ENCODE measurements around the gene CHTOP.
A peak's percentile ranks its signal among the peaks of the same experiment; 100 is the strongest.

Gene CHTOP

DNA sequence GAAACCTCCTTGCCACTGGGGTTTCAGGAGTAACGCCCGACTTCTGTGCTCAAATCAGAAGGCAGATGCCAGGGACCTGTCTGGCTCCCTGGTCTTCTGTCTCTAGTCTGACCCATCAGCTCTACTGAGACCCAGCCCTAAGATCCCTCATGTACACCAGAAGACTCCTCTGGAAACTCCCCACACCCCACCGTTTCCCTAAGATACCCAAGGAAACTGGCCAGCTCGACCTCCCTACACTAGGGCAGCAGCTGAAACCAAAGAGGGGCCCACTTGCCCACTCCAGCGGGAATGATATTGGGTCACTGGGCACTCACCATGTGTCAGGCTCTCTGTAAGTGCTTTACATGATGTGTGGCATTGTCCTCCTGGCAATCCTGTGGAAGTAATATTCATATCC is 20.5 kb upstream of the CHTOP start:
- DNase-seq (ENCODE audit: low spot score), result no peak

DNA sequence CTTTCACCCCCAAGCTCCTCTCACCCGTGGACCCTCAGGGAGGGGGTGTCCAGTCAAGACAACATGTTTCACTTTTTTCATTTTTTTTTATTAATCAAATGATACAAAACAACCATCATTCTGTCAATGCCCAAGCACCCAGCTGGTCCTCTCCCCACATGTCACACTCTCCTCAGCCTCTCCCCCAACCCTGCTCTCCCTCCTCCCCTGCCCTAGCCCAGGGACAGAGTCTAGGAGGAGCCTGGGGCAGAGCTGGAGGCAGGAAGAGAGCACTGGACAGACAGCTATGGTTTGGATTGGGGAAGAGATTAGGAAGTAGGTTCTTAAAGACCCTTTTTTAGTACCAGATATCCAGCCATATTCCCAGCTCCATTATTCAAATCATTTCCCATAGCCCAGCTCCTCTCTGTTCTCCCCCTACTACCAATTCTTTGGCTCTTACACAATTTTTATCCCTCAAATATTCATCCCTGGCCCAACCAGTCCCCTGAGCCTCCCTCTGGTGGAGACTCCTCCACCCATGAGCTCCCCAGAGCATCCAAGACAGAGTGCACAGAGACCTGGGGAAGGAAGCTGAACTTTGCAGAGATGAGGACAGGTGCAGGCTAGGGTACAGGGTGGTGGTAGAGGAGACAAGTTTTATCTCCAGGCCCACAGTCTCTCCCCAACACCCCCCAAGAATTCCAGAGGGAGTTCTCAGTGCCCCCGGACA is 19.5 kb upstream of the CHTOP start:
- DNase-seq (ENCODE audit: low spot score), result no peak

DNA sequence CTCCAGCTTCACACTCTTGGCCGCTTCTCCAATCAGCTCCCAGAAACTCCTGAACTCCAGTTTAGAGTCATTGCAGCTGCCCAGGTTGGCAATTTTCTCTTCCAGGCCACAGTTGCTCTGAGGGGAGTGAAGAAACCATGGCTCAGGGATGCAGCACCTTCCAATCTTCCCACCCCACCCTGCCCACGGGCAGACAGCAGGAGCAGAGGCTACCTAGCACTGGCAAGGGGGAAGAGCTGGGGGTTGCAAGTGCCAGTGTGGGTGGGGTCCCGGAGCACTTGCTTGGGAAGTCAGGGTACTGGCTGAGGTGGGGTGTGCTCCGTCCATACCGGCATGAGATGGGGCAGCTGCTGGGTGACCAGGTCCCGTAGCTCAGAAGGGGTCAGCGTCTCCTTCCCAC is 19.0 kb upstream of the CHTOP start:
- DNase-seq (ENCODE audit: low spot score), result no peak

DNA sequence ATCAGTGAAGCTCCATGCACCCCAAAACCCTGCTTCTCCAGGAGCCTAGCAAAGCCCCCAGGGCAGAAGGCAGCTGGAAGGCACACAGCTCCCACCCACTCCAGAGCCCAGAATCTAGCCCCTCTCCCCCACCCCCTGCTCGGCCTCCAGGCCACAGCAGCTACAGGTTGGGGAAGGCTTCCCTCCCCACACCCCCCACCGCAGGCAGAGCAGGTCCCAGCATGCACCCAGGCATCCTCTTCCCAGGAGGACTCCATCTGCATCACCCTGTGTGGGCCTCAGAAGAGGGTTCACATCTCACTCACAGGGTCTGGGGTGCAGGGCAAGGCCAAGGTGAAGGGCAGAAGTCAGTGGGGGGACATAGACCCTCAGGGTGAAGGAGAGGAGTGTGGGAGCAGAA is 18.5 kb upstream of the CHTOP start:
- no peak for DNase-seq (ENCODE audit: low spot score)

DNA sequence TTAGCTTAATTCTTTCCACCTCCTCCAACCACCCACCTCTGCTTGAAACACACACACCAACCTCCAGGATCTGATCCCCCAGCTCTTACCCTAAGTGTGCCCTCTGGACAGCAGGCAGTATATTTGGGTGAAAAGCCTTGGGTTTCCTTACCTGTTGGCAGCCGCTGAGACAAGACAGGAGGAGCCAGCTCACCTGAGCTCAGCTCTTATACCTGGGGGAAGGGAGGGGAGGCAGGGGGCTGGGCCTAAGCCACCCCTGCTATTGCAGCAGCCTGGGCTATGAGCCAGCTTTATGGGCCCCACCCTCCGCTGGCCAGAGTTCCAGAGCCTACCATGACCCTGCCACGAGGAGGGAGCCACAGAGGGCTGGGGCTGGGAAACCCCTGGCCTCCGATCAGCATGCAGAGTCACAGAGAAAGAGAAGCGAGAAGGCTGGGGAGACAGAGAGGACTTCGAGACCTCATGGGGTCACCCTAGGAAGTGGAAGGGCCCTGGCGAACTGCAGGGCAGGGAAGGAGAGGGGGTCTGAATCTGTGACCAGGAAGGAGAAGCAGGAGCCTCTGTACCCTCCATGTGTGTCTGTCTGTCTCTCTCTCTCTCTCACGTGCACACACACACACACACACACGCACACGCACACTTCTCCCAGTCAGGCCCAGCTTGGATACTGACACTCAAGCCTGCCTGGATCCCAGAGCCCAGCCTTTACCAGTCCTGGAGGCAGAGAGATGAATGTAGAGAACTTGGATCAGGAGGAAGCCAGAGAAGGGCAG is 17.5 kb upstream of the CHTOP start, which contains the start of gene S100A14:
TSS of gene S100A14 (minus strand) at position 182 of the 773 bp plus-strand sequence. CDS start 467 bp downstream, outside the sequence.
- no peak for DNase-seq (ENCODE audit: low spot score)

DNA sequence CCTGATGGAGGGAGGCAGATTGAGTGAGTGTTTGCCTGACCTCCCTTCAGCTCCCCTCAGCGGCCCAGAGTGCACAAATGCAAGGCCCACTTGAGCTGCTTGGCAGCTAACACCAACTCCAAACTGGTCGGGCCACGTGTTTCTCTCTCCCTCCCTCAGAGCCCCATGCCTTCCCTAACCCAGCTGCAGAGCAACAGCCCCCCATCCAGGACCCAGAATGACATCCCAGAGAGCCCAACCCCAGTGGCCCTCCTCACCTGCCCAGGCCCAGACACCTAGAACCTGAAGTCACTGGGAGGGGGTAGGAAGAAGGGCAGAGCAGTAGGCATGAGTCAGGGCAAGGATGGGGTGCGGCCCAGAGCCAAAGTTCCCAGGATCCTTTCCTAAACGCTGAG is 17.0 kb upstream of the CHTOP start:
- DNase-seq (ENCODE audit: low spot score), result no peak

DNA sequence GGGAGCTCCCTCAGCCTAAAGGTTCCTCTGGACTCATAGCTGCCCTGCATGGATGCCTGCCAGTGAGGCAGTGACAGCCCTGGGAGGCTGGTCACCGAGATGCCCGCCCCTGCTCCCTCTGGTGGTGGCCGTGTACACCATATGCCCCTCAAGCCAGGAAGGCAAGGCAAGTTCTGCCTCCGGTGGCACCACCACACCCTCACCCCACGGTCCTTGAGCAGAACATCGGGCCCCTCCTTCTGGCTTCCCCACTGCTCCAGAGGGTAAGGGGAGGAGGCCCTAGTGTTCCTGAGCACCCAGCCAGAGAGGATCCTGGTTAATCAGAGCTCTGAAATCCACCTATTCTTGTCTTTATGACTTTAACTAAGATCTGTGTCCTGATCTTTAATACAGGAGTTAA is 16.2 kb upstream of the CHTOP start:
- DNase-seq (ENCODE audit: low spot score), result no peak

DNA sequence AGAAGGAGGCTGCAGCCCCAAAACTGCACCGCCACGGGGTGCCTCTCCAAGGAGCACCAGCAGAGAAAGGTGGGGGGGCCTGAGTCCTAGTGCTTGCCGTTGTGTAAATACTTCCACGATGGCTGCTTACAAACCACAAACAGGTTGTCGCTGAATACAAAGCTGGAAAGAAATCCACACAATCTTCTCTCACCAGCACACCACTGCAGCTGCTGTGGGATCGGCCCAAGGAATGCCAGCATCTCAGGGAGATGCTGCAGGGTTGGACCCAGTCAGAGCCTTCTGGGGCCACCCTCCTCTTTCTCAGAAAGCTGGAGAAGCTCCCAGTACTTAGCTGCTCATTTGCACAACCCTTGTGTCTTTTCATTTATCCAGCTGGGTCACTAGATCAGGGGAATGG is 14.7 kb upstream of the CHTOP start:
- DNase-seq (ENCODE audit: low spot score), result no peak

DNA sequence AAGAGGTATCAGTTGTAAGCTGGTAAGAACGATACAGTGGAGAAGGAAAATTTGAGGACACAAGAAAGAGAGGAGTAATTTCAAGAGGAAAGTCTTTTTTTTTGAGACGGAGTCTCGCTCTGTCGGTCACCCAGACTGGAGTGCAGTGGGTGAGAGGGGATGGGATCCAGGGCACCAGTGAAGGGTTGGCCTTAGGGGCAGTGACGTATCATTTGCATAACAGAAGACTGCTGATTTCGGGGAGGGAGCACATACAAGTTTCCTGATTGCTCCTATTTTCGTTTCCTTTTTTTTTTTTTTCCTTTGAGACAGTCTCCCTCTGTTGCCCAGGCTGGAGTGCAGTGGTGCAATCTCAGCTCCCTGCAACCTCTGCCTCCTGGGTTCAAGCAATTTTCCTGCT is 10.8 kb upstream of the CHTOP start:
- no peak for DNase-seq (ENCODE audit: low spot score)

DNA sequence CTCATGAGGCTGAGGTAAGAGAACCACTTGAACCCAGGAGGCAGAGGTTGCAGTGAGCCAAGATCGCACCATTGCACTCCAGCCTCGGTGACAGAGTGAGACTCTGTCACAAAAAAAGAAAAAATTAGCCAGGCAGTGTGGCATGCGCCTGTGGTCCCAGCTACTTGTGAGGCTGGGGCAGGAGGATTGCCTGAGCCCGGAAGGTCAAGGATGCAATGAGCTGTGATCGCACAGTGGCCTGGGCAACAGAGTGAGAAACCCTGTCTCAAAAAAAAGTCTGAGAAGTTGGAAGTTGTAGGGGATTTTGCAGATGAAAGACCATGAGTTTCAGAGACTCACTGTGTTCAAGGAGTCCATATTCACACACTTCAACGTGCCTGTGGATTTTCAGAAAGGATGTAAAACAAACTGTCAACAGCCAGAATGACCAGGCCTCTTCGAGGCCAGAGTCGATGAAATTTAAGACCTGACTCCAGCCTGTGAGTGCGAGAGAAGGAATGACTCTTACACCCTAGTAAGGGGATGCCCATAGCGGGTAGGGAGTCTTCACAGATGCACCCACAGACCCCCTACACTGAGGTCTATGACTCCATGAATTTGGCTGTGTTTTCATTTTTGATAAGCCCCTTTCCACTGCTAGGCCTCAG is 8.8 kb upstream of the CHTOP start:
- no peak for DNase-seq (ENCODE audit: low spot score)

DNA sequence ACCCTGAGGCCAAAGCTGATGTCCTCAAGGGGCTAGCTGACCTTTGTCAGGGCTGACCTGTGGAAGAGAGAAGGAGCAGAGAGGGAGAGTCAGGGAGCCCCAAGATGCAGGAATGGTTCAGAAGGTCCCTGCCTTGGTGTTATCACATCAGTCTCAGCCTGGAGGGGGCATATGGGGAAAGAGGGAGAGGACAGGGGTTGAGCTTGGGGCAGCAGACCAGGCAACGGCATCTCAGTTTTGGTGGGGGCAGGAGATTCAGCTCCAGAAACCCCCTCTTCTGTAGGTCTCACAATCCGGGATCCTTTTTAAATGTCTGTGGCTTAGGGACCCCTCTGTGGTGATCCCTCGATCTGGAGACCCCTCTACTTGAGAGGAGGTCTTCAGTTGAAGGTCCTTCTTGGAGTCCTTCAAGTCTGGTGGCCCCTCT is 7.4 kb upstream of the CHTOP start:
- no peak for DNase-seq (ENCODE audit: low spot score)

DNA sequence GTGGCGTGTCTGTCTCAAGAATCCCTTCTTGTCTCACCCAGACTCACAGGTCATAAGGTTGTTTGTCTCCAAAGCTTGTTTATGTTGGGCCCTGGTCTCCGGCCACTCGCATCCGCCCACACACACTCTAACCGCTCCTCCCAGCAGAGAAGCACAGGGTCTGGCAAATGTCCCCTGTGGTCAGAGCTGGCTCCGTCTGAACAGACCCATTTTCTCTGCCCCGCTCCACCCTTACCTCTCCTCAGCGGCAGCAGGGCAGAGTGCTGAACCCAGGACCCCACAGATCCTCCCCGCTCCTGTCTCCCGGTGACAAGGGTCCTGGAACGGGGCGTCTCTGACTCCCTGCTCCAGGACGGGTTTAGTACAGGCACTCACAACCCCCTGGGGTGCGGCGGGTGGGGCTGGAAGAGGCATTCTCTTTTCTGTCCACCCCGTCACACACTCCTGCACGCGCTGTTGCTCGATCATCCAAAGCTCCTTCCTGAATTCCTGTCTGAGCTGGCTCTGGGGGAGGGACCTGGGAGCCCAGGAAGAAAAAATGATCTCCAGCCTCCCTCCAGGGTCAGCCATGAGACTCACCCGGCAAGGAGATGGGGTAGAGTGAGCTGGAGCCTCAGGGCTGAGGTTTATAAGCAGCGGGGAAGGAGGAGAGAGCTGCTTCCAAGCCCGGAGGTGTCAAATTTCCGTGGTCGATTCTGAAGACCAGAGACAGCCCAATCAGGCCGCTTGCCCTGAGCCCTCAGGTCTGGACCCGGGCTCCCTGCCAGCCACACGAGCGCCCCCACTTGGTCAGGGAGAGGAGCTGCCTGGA is 6.8 kb upstream of the CHTOP start, which contains the start of gene S100A13:
TSS of gene S100A13 (minus strand) at position 602 of the 811 bp plus-strand sequence. CDS start 1,033 bp downstream, outside the sequence.
- DNase-seq (ENCODE audit: low spot score), result peak; percentile 90

DNA sequence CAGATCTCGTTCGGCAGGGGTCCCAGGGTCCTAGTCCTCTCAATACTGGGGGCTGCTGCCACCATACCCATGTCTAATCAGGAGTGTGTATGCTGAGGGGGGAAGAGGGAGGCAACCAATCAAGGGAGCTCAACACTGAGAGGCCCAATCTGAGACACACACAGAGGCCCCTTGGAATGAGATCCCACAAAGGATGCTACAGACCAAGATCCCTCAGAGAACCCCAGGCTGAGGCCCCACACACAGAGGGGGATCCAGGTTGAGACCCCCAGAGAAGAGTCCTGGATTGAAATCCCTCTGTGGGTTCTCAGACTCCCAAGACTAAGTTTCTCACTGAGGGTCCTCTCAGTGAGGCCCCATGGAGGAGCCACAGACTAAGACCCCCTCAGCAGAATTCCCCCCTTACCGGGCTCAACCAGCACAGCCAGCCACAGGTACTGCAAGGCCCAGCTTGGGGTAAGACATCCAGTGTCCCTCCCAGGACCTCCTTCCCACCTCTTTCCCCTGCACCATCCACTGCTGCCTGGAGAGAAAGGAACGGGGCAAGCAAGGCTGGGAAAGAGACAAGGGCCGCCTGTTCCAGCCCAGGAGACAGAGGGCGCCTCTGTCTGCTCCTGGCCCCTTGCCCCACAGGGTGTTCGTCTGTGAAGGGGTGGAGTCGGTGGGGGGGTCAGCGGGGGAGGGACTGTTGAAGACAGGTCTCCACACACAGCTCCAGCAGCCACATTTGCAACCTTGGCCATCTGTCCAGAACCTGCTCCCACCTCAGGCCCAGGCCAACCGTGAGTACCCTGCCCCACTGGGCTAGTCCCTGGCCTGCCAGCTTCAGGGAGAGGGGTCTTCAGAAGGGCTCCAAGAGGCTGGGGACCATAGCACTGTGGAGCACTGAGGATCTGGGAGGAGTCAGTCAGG is 5.9 kb upstream of the CHTOP start, which contains the start of gene S100A1:
TSS of gene S100A1 (plus strand) at position 720 of the 912 bp plus-strand sequence. CDS start 2,088 bp downstream, outside the sequence.
- DNase-seq (ENCODE audit: low spot score), result no peak

DNA sequence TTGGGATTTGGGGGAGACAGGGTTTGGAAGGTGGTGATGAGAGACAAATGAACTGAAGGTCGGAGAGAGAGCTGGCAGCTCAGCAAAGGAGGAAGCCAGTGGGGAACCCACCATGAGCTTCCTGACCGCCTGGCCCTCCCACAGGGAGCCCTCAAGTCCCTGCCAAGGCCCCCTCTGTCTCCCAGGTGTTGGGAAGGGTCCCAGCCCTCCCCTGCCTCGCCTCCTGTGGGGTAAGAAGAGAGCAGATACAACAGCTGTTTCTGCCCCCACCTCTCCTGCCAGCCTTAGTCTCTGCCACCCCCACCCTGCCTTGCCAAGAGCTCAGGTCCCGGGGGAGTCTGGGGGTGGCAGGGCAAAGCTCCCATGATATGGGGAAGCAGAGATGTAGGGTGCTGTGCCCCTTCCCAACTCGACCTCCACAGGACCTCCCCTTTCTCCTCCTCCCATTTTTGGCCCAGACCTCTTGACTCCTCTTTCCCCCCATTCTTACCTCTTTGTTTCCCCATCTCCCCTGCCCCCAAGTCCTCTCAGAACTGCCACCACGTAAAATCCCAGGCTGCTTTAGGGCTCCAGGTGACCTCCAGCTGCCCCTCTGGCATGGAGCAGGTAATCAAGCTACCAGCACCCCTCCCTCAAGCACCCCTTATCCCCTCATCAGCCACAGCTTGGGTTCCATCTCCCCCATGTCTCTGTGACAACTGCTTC is 5.1 kb upstream of the CHTOP start:
- no peak for DNase-seq (ENCODE audit: low spot score)

DNA sequence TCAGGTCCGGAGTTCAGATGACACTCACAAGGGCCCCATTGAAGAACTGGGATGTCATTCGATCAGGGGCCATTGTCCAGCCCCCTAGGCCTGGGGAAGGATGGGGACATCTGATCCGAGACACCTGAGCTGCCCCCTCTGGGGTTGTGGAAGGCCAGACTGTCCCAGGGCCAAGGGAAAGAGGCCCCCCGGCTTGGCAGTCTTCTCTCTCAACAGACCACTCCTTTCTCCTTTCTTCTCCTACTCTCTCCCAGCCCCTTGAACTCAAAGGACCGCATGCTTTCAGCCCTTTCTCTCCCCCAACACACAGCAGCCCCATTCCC is 4.6 kb upstream of the CHTOP start:
- no peak for DNase-seq (ENCODE audit: low spot score)

DNA sequence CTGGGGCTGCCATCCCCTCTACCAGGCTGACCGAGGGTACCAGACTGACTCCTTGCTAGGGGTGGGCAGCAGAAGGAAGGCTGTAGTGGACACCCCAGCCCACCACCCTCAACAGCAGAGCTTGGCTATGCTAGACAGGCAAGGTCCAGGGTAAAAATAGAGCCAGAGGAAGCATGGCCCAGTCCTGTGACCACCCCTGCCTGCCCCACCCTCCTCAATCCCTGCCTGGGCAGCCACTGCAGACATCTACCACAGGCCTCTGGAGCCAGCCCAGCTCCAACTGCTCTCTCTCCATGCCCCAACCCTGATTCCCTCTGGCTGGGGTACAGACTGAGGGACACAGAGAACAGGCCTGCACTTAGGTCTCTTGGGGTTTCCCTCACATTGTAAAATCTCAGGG is 3.9 kb upstream of the CHTOP start:
- DNase-seq (ENCODE audit: low spot score), result no peak

DNA sequence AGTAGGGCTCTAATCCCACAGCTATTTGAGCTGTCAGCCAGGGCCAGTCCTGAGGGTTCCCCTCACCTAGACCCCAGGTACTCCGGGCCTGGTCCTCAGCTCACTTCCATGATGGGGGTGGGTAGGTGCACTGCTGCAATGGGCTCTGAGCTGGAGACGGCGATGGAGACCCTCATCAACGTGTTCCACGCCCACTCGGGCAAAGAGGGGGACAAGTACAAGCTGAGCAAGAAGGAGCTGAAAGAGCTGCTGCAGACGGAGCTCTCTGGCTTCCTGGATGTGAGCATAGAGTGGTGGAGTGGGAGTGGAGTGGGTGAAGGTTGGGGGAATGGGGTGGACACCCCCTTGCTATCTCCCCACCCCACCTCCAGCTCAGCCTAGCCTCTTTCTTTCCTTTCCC is 3.5 kb upstream of the CHTOP start:
- no peak for DNase-seq (ENCODE audit: low spot score)

DNA sequence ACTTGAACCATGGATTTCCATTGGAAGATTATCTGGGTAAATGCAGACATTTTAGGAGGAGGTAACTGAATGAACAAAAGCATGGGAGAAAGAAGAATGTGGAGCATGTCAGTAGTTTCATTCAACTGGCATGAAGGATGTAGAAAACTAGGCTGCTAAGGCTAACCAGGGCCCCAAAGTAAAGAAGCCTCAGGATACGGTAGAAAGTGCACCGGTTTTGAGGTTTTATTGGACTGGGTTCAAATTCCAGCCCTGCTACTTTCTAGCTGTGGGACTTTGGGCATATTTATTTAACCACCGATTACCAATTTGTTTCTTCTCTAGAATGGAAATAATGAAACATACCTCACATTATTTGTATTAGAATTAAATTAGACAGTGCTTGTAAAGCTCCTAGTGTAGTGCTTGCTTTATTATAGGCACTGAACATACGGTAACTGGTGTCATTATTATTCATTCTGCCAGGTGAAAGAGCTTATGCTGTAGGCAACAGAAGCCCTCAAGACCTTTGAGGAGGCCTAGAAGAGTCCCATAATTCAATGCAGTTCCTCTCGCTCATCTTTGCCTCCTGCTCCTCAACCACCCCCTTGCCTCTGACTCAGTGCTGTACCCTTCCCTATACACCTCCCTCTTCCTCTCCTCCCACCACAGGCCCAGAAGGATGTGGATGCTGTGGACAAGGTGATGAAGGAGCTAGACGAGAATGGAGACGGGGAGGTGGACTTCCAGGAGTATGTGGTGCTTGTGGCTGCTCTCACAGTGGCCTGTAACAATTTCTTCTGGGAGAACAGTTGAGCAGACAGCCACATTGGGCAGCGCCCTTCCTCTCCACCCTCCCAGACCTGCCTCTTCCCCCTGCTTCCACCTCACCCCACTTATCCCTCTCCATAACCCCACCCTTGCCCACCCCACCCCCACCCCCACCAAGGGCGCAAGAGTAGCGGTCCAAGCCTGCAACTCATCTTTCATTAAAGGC is 2.5 kb upstream of the CHTOP start:
- no peak for DNase-seq (ENCODE audit: low spot score)

DNA sequence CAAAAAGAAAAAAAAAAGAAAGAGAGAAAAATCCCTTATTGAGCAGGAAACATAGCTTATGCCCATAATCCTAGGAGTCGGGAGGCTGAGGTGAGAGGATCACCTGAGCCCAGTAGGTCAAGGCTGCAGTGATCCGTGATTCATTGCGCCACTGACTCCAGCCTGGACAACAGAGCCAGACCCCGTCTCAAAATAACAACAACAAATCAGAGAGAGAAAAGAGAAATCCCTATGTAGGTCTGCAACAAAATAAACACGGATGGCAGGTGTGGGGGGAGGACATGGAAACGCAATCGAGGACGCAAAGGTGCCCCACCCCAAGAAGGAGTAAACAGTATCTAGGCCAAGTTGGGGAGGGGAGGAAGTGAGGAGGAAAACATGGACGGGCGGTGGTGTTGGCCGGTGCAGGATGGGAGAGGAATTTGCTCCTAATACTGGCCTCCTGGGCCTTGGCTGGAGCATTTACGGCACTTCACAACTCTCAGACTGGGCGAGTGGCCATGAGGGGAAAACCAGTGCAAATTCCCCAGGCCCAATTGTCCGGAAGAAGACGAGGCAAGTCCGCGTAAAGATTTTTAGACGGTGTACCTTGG is 609 bp upstream of the CHTOP start:
- no peak for DNase-seq (ENCODE audit: low spot score)
